GM12878 (cell line): ENCODE data around the gene P4HA1. TPM values are rescaled to one million over a fixed set of nuclear protein-coding genes. Genes with fewer than 3 reads are reported as not detected.

Experiments
- ATAC-seq: fragments of 200-7000 bp; cut with Tn5 transposase; 3 replicates; pipeline ENCODE4 v1.9.1; 2020; ENCODE audit warnings: mild to moderate bottlenecking, moderate library complexity
- BruUV-seq: library from RNA; stranded (reverse); fragments of 400-500 nt; replicated peaks from 2 replicates; lab custom pipeline; 2021; lab: Mats Ljungman, UMichigan
- CTCF ChIA-PET: fragments of 300-600 bp; sonication (Branson Sonifier 250); formaldehyde crosslinking; extraction: SDS; loops from one replicate; lab custom pipeline; 2021; ENCODE audit warnings: inconsistent platforms; lab: Yijun Ruan, JAX
- POLR2A ChIA-PET: fragments of 350-600 bp; formaldehyde crosslinking; extraction: SDS; loops from one replicate; lab custom pipeline; 2021; ENCODE audit warnings: inconsistent platforms; lab: Charles Lee
- RAD21 ChIA-PET: fragments of 300-600 bp; sonication (Branson Sonifier 250); formaldehyde crosslinking; loops from one replicate; lab custom pipeline; 2023; ENCODE audit warnings: antibody characterized with exemption; ENCODE audit not compliant: unreplicated experiment; lab: Charles Lee
- SMC1A ChIA-PET: fragments of 300-600 bp; sonication (Branson Sonifier 250); formaldehyde crosslinking; loops from one replicate; lab custom pipeline; 2023; ENCODE audit not compliant: unreplicated experiment, uncharacterized antibody; lab: Charles Lee
- DNase-seq: peaks from one replicate; pipeline ENCODE4 v3.0.0-alpha.2; 2011; ENCODE audit warnings: low read depth, low spot score
- FAIRE-seq: peaks from 3 replicates; lab custom pipeline; 2011; peaks lifted over from hg19 to GRCh38; lab: Jason Lieb, UNC
- H2AFZ ChIP-seq: 2 replicates; pipeline ENCODE4 v1.6.0; 2011; ENCODE audit warnings: low read depth, low read length, control low read depth; ENCODE audit not compliant: control insufficient read depth
- H3K27ac ChIP-seq: 2 replicates; pipeline ENCODE4 v1.5.1; 2011; ENCODE audit warnings: control low read depth; ENCODE audit not compliant: control insufficient read depth, insufficient read depth
- H3K27me3 ChIP-seq, 2 experiments: replicated peaks in 1 of 2; 2 replicates each; pipeline versions ENCODE4 v1.6.0 to v1.6.1; 2011; ENCODE audit warnings: low read length in 1 of 2; ENCODE audit not compliant: control insufficient read depth in 2 of 2, insufficient read depth in 2 of 2
- H3K36me3 ChIP-seq, 2 experiments: 2 replicates each; pipeline ENCODE4 v1.5.1; 2011; ENCODE audit warnings: low read length in 1 of 2; ENCODE audit not compliant: control insufficient read depth in 2 of 2, insufficient read depth in 2 of 2
- H3K4me1 ChIP-seq: 2 replicates; pipeline ENCODE4 v1.6.1; 2011; ENCODE audit warnings: mild to moderate bottlenecking, low read length, moderate library complexity, mixed read lengths; ENCODE audit not compliant: control insufficient read depth, insufficient read depth
- H3K4me2 ChIP-seq: 2 replicates; pipeline ENCODE4 v1.6.0; 2011; ENCODE audit warnings: control low read depth; ENCODE audit not compliant: control insufficient read depth, insufficient read depth
- H3K4me3 ChIP-seq: fragments of 200-600 bp; sonication (generic); 2 replicates; pipeline ENCODE4 v1.5.1; 2016
- H3K79me2 ChIP-seq: 2 replicates; pipeline ENCODE4 v1.6.0; 2011; ENCODE audit warnings: low read length; ENCODE audit not compliant: control insufficient read depth, insufficient read depth
- H3K9ac ChIP-seq: 2 replicates; pipeline ENCODE4 v1.8.0; 2011; ENCODE audit warnings: low read length, control low read depth, mixed read lengths; ENCODE audit not compliant: control insufficient read depth, insufficient read depth
- H3K9me3 ChIP-seq: replicated peaks from 3 replicates; pipeline ENCODE4 v1.5.1; 2011; ENCODE audit warnings: mild to moderate bottlenecking, low read length; ENCODE audit not compliant: control insufficient read depth, insufficient read depth
- H4K20me1 ChIP-seq: 2 replicates; pipeline ENCODE4 v1.6.0; 2011; ENCODE audit not compliant: control insufficient read depth, insufficient read depth
- BRCA1 ChIP-seq: IDR thresholded peaks from 2 replicates; pipeline ENCODE4 v1.6.1; 2011; ENCODE audit warnings: low read depth, low read length, improper control_type of control experiment
- CBX3 ChIP-seq: fragments of 200-600 bp; sonication (generic); IDR thresholded peaks from 2 replicates; pipeline ENCODE4 v1.6.1; 2016; ENCODE audit warnings: low read depth, borderline replicate concordance
- CREB1 ChIP-seq: IDR thresholded peaks from 2 replicates; pipeline ENCODE4 v1.6.1; 2012; ENCODE audit warnings: low read depth, mild to moderate bottlenecking, inconsistent platforms
- EGR1 ChIP-seq, 2 experiments: IDR thresholded peaks; 1 replicate in 1 of 2; 2 replicates in 1 of 2; pipeline ENCODE4 v1.6.1; 2011 to 2012; ENCODE audit warnings: low read depth in 2 of 2, low read length in 2 of 2, borderline replicate concordance in 1 of 2, mild to moderate bottlenecking in 1 of 2, moderate library complexity in 1 of 2
- ESRRA ChIP-seq: IDR thresholded peaks from 2 replicates; pipeline ENCODE4 v1.6.1; 2012; ENCODE audit warnings: mild to moderate bottlenecking, low read length, improper control_type of control experiment
- ETV6 ChIP-seq, 2 experiments: fragments of 450-650 bp in 1 of 2; IDR thresholded peaks in 1 of 2; conservative IDR thresholded peaks in 1 of 2; 2 replicates each; pipeline ENCODE4 v1.6.1; 2014; ENCODE audit warnings: antibody characterized with exemption in 1 of 2, borderline replicate concordance in 1 of 2, low read depth in 1 of 2, mild to moderate bottlenecking in 1 of 2, moderate library complexity in 1 of 2
- GATAD2B ChIP-seq: fragments of 450-650 bp; conservative IDR thresholded peaks from 2 replicates; pipeline ENCODE4 v1.6.1; 2017; ENCODE audit warnings: low read depth, mild to moderate bottlenecking, moderate library complexity
- HDAC6 ChIP-seq: fragments of 200-600 bp; sonication (generic); IDR thresholded peaks from one replicate; pipeline ENCODE4 v1.8.0; 2017; ENCODE audit warnings: antibody characterized with exemption; ENCODE audit not compliant: unreplicated experiment
- HDGF ChIP-seq: fragments of 450-650 bp; IDR thresholded peaks from 2 replicates; pipeline ENCODE4 v1.6.1; 2016; ENCODE audit warnings: antibody characterized with exemption
- IKZF2 ChIP-seq, 2 experiments: fragments of 450-650 bp; IDR thresholded peaks; 2 replicates each; pipeline ENCODE4 v1.6.1; 2017; ENCODE audit warnings: mild to moderate bottlenecking in 2 of 2, moderate library complexity in 2 of 2
- JUNB ChIP-seq: IDR thresholded peaks from 2 replicates; pipeline ENCODE4 v1.6.1; 2016; ENCODE audit warnings: antibody characterized with exemption, mild to moderate bottlenecking
- MYC ChIP-seq: IDR thresholded peaks from 2 replicates; pipeline ENCODE4 v1.6.1; 2011; ENCODE audit warnings: mild to moderate bottlenecking, low read length, moderate library complexity, inconsistent platforms; ENCODE audit not compliant: insufficient read depth, insufficient replicate concordance, insufficient read length, severe bottlenecking
- POLR2AphosphoS5 ChIP-seq: IDR thresholded peaks from 2 replicates; pipeline ENCODE4 v1.6.1; 2011; ENCODE audit warnings: mild to moderate bottlenecking, low read length, inconsistent platforms
- POU2F2 ChIP-seq: IDR thresholded peaks from 3 replicates; pipeline ENCODE4 v1.6.1; 2011; ENCODE audit warnings: low read depth, mild to moderate bottlenecking, low read length, borderline replicate concordance
- SREBF2 ChIP-seq: IDR thresholded peaks from 2 replicates; pipeline ENCODE4 v1.6.1; 2012; ENCODE audit warnings: mild to moderate bottlenecking, low read length
- ZNF24 ChIP-seq: fragments of 450-650 bp; IDR thresholded peaks from 2 replicates; pipeline ENCODE4 v1.6.1; 2017; ENCODE audit warnings: antibody characterized with exemption, mild to moderate bottlenecking
- WGBS: methylation state at CpG from one replicate; pipeline ENCODE4 v1.1.6; 2016; ENCODE audit warnings: low lambda C conversion rate; ENCODE audit not compliant: insufficient replicate concordance, insufficient coverage; ENCODE audit errors: missing lambda C conversion rate; 5-methylcytosine and 5-hydroxymethylcytosine counted together
- in situ Hi-C: fragments of 300-500 bp; cut with MboI; formaldehyde crosslinking; loops from 9 replicates; pipeline ENCODE4 v1.14.3; 2018; ENCODE audit warnings: mixed read lengths
- intact Hi-C: fragments of 100-400 bp; cut with micrococcal nuclease; formaldehyde crosslinking; loops from one replicate; pipeline ENCODE4 v1.14.2; 2022; ENCODE audit not compliant: unreplicated experiment
- polyA plus RNA-seq, 11 experiments: library from polyadenylated mRNA; depleted of rRNA in 4 of 11; unstranded in 6 of 11; stranded (reverse) in 5 of 11; fragments of >200 nt; fragmentation: Nextera tagmentation in 4 of 11; fragmentation: Illumina TruSeq in 1 of 11; extraction: Ambion mirVana in 4 of 11; extraction: Trizol in 1 of 11; gene quantifications; 1 replicate in 1 of 11; 2 replicates in 10 of 11; pipeline versions ENCODE4 v1.2.1 to v1.2.3, GENCODE V29; 2011 to 2016; ENCODE audit warnings: inconsistent platforms in 2 of 11, missing spikeins in 2 of 11, low read depth in 1 of 11
- total RNA-seq, 4 experiments: library from RNA; depleted of rRNA in 3 of 4; stranded (reverse); fragments of >200 nt in 3 of 4; fragmentation: Illumina TruSeq in 1 of 4; extraction: Trizol in 1 of 4; gene quantifications; 2 replicates each; pipeline versions ENCODE4 v1.2.1 to v1.2.3, GENCODE V29; 2013 to 2021
- TF ChIP-seq, protein P1 (sequence below): fragments of 450-650 bp; formaldehyde crosslinking; IDR thresholded peaks from 2 replicates; pipeline ENCODE4 v1.5.0; 2022; ENCODE audit warnings: mild to moderate bottlenecking, missing genetic modification characterization
- TF ChIP-seq, protein P2 (sequence below): fragments of 450-650 bp; IDR thresholded peaks from 2 replicates; pipeline ENCODE4 v1.6.1; 2016; ENCODE audit warnings: mild to moderate bottlenecking
- TF ChIP-seq, protein P3 (sequence below): fragments of 450-650 bp; IDR thresholded peaks from 2 replicates; pipeline ENCODE4 v1.6.1; 2018; ENCODE audit warnings: mild to moderate bottlenecking, low read depth, moderate library complexity; ENCODE audit not compliant: partially characterized antibody

The P4HA1 gene
- total and polyA plus RNA-seq, 10 of the 15 experiments (the other 5 are each of a cell fraction or from before 2014, with no cell fraction given), result 15.0 to 160 (median 24.1) TPM

DNA sequence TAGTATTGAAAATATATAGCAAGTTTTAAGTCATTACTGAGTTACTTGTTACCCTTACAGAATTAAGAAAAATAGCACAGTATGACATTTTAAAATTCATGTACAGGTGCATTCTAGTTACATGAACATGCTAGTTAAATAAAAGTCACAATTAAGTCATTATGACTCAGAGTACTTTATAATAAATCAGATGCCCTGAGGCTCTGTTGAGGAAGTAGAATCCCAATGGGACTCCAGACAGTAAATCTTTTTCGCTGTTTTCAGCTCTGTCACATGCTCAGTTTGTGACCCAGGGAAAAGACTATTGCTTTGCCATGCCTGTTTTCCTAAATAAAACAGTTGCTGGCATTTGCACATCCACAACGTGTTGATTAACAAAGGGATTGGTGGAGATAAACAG is 34.6 kb upstream of the P4HA1 start:
- Histone ChIP-seq H3K79me2 (no peaks in the 10 kb centered on the region), H3K36me3 (peaks cover 3 to 23% of the 10 kb centered on the region in 2 experiments; a peak in 3 of 4 replicates), H3K9me3 (no peaks in the 10 kb centered on the region), H4K20me1 (no peaks in the 10 kb centered on the region), H3K4me1 (no peaks in the 10 kb centered on the region), H2AFZ (no peak overlapping the region), H3K27ac (no peak overlapping the region), H3K4me3 (no peak overlapping the region), H3K27me3 (no peaks in the 10 kb centered on the region), H3K9ac (no peak overlapping the region), H3K4me2 (no peak overlapping the region)
- TF ChIP-seq BRCA1, result no peak
- TF ChIP-seq, protein P1, sequence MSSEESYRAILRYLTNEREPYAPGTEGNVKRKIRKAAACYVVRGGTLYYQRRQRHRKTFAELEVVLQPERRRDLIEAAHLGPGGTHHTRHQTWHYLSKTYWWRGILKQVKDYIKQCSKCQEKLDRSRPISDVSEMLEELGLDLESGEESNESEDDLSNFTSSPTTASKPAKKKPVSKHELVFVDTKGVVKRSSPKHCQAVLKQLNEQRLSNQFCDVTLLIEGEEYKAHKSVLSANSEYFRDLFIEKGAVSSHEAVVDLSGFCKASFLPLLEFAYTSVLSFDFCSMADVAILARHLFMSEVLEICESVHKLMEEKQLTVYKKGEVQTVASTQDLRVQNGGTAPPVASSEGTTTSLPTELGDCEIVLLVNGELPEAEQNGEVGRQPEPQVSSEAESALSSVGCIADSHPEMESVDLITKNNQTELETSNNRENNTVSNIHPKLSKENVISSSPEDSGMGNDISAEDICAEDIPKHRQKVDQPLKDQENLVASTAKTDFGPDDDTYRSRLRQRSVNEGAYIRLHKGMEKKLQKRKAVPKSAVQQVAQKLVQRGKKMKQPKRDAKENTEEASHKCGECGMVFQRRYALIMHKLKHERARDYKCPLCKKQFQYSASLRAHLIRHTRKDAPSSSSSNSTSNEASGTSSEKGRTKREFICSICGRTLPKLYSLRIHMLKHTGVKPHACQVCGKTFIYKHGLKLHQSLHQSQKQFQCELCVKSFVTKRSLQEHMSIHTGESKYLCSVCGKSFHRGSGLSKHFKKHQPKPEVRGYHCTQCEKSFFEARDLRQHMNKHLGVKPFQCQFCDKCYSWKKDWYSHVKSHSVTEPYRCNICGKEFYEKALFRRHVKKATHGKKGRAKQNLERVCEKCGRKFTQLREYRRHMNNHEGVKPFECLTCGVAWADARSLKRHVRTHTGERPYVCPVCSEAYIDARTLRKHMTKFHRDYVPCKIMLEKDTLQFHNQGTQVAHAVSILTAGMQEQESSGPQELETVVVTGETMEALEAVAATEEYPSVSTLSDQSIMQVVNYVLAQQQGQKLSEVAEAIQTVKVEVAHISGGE (CRISPR knock-in tag), result no peak
- no peak for TF ChIP-seq POU2F2
- TF ChIP-seq, protein P2, sequence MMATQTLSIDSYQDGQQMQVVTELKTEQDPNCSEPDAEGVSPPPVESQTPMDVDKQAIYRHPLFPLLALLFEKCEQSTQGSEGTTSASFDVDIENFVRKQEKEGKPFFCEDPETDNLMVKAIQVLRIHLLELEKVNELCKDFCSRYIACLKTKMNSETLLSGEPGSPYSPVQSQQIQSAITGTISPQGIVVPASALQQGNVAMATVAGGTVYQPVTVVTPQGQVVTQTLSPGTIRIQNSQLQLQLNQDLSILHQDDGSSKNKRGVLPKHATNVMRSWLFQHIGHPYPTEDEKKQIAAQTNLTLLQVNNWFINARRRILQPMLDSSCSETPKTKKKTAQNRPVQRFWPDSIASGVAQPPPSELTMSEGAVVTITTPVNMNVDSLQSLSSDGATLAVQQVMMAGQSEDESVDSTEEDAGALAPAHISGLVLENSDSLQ, result no peak
- no peak for TF ChIP-seq ESRRA
- TF ChIP-seq POLR2AphosphoS5, result no peak
- TF ChIP-seq SREBF2, result no peak
- TF ChIP-seq IKZF2 (IDR thresholded peaks at IDR 0.05), result no peak
- TF ChIP-seq HDGF, result no peak
- TF ChIP-seq, protein P3, sequence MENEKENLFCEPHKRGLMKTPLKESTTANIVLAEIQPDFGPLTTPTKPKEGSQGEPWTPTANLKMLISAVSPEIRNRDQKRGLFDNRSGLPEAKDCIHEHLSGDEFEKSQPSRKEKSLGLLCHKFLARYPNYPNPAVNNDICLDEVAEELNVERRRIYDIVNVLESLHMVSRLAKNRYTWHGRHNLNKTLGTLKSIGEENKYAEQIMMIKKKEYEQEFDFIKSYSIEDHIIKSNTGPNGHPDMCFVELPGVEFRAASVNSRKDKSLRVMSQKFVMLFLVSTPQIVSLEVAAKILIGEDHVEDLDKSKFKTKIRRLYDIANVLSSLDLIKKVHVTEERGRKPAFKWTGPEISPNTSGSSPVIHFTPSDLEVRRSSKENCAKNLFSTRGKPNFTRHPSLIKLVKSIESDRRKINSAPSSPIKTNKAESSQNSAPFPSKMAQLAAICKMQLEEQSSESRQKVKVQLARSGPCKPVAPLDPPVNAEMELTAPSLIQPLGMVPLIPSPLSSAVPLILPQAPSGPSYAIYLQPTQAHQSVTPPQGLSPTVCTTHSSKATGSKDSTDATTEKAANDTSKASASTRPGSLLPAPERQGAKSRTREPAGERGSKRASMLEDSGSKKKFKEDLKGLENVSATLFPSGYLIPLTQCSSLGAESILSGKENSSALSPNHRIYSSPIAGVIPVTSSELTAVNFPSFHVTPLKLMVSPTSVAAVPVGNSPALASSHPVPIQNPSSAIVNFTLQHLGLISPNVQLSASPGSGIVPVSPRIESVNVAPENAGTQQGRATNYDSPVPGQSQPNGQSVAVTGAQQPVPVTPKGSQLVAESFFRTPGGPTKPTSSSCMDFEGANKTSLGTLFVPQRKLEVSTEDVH, result no peak
- no peak for TF ChIP-seq MYC
- TF ChIP-seq EGR1 (IDR thresholded peaks at IDR 0.05; ENCODE audit: borderline replicate concordance in 1 of 2, low read depth in 2 of 2, low read length in 2 of 2), result no peak
- no peak for TF ChIP-seq ZNF24
- no peak for TF ChIP-seq GATAD2B
- no peak for TF ChIP-seq ETV6 (conservative IDR thresholded peaks at IDR 0.05 in 1 of 2, IDR thresholded peaks at IDR 0.05 in 1 of 2; ENCODE audit: borderline replicate concordance in 1 of 2, low read depth in 1 of 2)
- TF ChIP-seq HDAC6, result no peak
- TF ChIP-seq CREB1, result no peak
- TF ChIP-seq CBX3, result no peak
- no peak for TF ChIP-seq JUNB
- in situ Hi-C loops, result no loop called here
- ATAC-seq (no peak), DNase-seq (no peak), FAIRE-seq (no peak)
- ChIA-PET RAD21 (no interaction called here), SMC1A (interaction anchor here (1.1 to 1.3 kb wide), 4 partner anchors 9 to 81 kb away, joined by 3 to 4 read pairs (median 4); partner anchors contain the start of gene P4HA1), POLR2A (no interaction called here), CTCF (interaction anchor here (1.0 to 2.3 kb wide), 2 partner anchors 28 to 70 kb away, joined by 3 to 10 read pairs; no protein-coding TSS in a partner anchor)
- no TSS peak for BruUV-seq
- WGBS, result 29% methylated on average over 2 of the region's 2 CpGs
- intact Hi-C loops, result no loop called here
